OCI-LY3 (cell line): ENCODE results near the gene IL36A.

Source experiments
- H2AFZ ChIP-seq: fragments of 200-600, 300-600 bp; shearing (Covaris generic); 2 replicates; pipeline ENCODE4 v1.6.0; 2014; ENCODE audit warnings: antibody characterized with exemption, low read depth, low read length
- H3K27ac ChIP-seq: fragments of 200-600, 300-600 bp; sonication (generic); 2 replicates; pipeline ENCODE4 v1.5.1; 2014; ENCODE audit warnings: mild to moderate bottlenecking, low read length, moderate library complexity, mixed read lengths
- H3K27me3 ChIP-seq: fragments of 200-600, 300-600 bp; sonication (generic); 2 replicates; pipeline ENCODE4 v1.6.1; 2014; ENCODE audit warnings: low read depth, low read length, mixed read lengths
- H3K36me3 ChIP-seq: fragments of 200-600, 300-600 bp; sonication (generic); replicated peaks from 2 replicates; pipeline ENCODE3; 2014; ENCODE audit warnings: low read depth, low read length, mixed read lengths
- H3K4me1 ChIP-seq: fragments of 300-600, 200-600 bp; sonication (generic); 2 replicates; pipeline ENCODE4 v1.6.1; 2014; ENCODE audit warnings: low read length, mixed read lengths
- H3K4me2 ChIP-seq: fragments of 200-600, 300-600 bp; sonication (generic); 2 replicates; pipeline ENCODE4 v1.6.1; 2014; ENCODE audit warnings: low read length, mixed read lengths
- H3K4me3 ChIP-seq: fragments of 300-600, 200-600 bp; sonication (generic); 2 replicates; pipeline ENCODE4 v1.5.1; 2014; ENCODE audit warnings: antibody characterized with exemption, mild to moderate bottlenecking, low read length, moderate library complexity
- H3K79me2 ChIP-seq: fragments of 300-600, 200-600 bp; shearing (Covaris generic); 2 replicates; pipeline ENCODE4 v1.6.1; 2014; ENCODE audit warnings: mild to moderate bottlenecking, low read length, mixed read lengths
- H3K9ac ChIP-seq: fragments of 300-600, 200-600 bp; shearing (Covaris generic); 2 replicates; pipeline ENCODE4 v1.6.0; 2014; ENCODE audit warnings: mild to moderate bottlenecking, low read length, moderate library complexity
- H3K9me3 ChIP-seq: fragments of 200-600, 300-600 bp; shearing (Covaris generic); 2 replicates; pipeline ENCODE4 v1.6.1; 2014; ENCODE audit warnings: low read length, mixed read lengths; ENCODE audit not compliant: insufficient read depth
- H4K20me1 ChIP-seq: fragments of 200-600, 300-600 bp; sonication (generic); 2 replicates; pipeline ENCODE4 v1.6.1; 2016; ENCODE audit warnings: low read length, mixed read lengths; ENCODE audit not compliant: insufficient read depth
- CTCF ChIP-seq: fragments of 200-600, 300-600 bp; sonication (generic); IDR thresholded peaks from 2 replicates; pipeline ENCODE4 v1.5.1; 2014; ENCODE audit warnings: antibody characterized with exemption, low read length, low read depth
- EZH2phosphoT487 ChIP-seq: fragments of 200-600 bp; shearing (Covaris generic); IDR thresholded peaks from 2 replicates; pipeline ENCODE4 v1.6.1; 2018; ENCODE audit warnings: antibody characterized with exemption, mixed run types, low read depth

IL36A gene

DNA sequence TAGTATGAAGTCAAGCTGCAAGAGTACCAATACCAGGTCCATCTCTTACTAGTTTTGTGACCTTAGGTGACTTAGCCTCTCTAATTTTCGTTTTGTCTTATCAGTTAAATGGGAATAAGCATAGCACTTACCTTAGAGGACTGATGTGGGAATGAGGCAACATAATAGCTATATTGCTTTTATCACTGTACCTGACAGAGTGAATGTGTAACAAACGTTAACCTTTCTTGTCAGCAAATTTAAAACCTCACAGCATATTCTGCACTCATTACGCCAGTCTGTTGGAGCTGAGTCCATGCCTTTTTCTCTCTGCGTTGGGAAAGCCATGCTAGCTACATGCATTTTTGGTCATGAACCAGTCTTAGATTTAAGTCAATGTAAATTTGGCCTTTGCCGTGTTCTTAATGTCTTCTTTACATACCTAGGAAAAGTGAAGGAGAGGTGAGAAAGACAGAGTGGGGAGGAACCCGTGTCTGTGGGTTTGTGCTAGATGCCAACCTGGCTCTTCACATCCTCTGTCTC is 47.2 kb downstream of the IL36A start, which contains the start of gene IL36B:
Gene IL36B (minus strand): TSS at position 472 of the 522 bp plus-strand sequence.
- Histone ChIP-seq H3K27me3 (0 out of 2 replicates have a peak, but pooled peaks cover 8% of the 10 kb centered on the region), H3K27ac (no peak within 1 kb of the TSS), H3K79me2 (no peaks in the 10 kb centered on the region), H3K4me1 (no peaks in the 10 kb centered on the region), H3K4me2 (no peak within 1 kb of the TSS), H2AFZ (no peak within 1 kb of the TSS), H3K9me3 (no peaks in the 10 kb centered on the region), H3K9ac (no peak within 1 kb of the TSS), H3K4me3 (no peak within 1 kb of the TSS), H3K36me3 (no peaks in the 10 kb centered on the region), H4K20me1 (no peaks in the 10 kb centered on the region)
- TF ChIP-seq EZH2phosphoT487 (no peak), CTCF (no peak)

DNA sequence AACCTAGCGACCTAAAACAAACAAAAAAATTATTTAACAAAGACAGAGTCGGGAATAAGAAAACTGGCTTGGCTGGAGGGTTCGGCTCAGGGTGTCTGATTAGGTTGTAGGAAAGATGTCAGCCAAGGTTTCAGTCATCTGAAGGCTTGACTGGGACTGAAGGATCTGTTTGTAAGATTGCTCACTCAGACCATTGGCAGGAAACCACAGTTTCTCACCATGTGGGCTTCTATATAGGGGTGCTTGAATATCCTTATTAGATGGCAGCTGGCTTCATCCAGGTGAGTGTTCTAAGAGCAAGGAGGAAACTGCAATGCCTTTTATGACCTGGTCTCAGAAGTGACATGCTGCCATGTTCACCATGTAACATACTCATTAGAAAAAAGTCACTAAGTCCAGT is 48.4 kb downstream of the IL36A start:
- Histone ChIP-seq H3K4me2 (no peak overlapping the region), H4K20me1 (no peaks in the 10 kb centered on the region), H3K27ac (no peak overlapping the region), H3K4me1 (no peaks in the 10 kb centered on the region), H3K4me3 (no peak overlapping the region), H3K36me3 (no peaks in the 10 kb centered on the region), H3K79me2 (no peaks in the 10 kb centered on the region), H3K27me3 (no peaks in the 10 kb centered on the region), H3K9me3 (no peaks in the 10 kb centered on the region), H2AFZ (no peak overlapping the region), H3K9ac (no peak overlapping the region)
- TF ChIP-seq EZH2phosphoT487 (no peak), CTCF (no peak)

DNA sequence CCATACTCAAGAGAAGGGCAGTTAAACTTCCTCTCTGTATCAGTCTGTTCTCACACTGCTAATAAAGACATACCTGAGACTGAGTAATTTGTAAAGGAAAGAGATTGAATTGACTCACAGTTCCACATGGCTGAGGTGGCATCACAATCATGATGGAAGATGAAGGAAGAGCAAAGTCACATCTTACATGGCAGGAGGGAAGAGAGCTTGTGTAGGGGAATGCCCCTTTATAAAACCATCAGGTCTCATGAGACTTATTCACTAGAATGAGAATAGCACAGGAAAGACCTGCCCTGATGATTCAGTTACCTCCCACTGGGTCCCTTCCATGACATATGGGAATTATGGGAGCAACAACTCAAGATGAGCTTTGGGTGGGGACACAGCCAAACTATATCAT is 48.8 kb downstream of the IL36A start:
- no peaks in the 10 kb centered on the region for H3K4me1 ChIP-seq
- H3K9me3 ChIP-seq = no peaks in the 10 kb centered on the region
- H3K79me2 ChIP-seq = no peaks in the 10 kb centered on the region
- H3K4me3 ChIP-seq = no peak overlapping the region
- TF ChIP-seq CTCF (no peak), EZH2phosphoT487 (no peak)
- no peak overlapping the region for H3K4me2 ChIP-seq
- no peaks in the 10 kb centered on the region for H3K36me3 ChIP-seq
- H3K27me3 ChIP-seq = no peaks in the 10 kb centered on the region
- H3K9ac ChIP-seq = no peak overlapping the region
- H4K20me1 ChIP-seq = no peaks in the 10 kb centered on the region
- no peak overlapping the region for H3K27ac ChIP-seq
- no peak overlapping the region for H2AFZ ChIP-seq

- H3K4me3 ChIP-seq = no peak overlapping the region
- H2AFZ ChIP-seq = no peak overlapping the region
- H3K9ac ChIP-seq = no peak overlapping the region
- no peaks in the 10 kb centered on the region for H3K4me1 ChIP-seq
- no peaks in the 10 kb centered on the region for H3K27me3 ChIP-seq
- TF ChIP-seq CTCF (no peak), EZH2phosphoT487 (no peak)
- no peak overlapping the region for H3K4me2 ChIP-seq
- H4K20me1 ChIP-seq = no peaks in the 10 kb centered on the region
- no peaks in the 10 kb centered on the region for H3K79me2 ChIP-seq
- no peaks in the 10 kb centered on the region for H3K36me3 ChIP-seq
- H3K27ac ChIP-seq = no peak overlapping the region
- H3K9me3 ChIP-seq = no peaks in the 10 kb centered on the region
Observed at GRCh38 chr2:113056521-113056920, 51.3 kb downstream of the IL36A start.
